ENCODE data around the gene DDX31.

Gene DDX31

GRCh38 chr9:132602207-132602606, 67.6 kb downstream of the DDX31 start:
- Histone ChIP-seq H3K36me3 (ENCODE audit: control insufficient read depth, low read length) (peaks cover 60% of the 10 kb centered on the region), H3K4me3 (ENCODE audit: low read length) (no peak overlapping the region), H3K4me1 (ENCODE audit: control insufficient read depth, low read length) (no peaks in the 10 kb centered on the region), H3K27me3 (ENCODE audit: control insufficient read depth, low read length) (no peaks in the 10 kb centered on the region), H4K20me1 (ENCODE audit: control insufficient read depth, insufficient read depth, low read depth, low read length) (0 out of 2 replicates have a peak, but pooled peaks cover 6% of the 10 kb centered on the region), H3K9me3 (ENCODE audit: control insufficient read depth, insufficient read depth, low read length) (no peaks in the 10 kb centered on the region), H3K79me2 (ENCODE audit: control insufficient read depth, low read length) (no peaks in the 10 kb centered on the region), H3K4me2 (ENCODE audit: low read length) (no peak overlapping the region), H3K27ac (ENCODE audit: low read depth, low read length) (no peak overlapping the region), H3K9me2 (replicated peaks; ENCODE audit: control insufficient read depth, low read length) (no peaks in the 10 kb centered on the region), H3F3A (ENCODE audit: control insufficient read depth, insufficient read depth) (no peaks in the 10 kb centered on the region)
- TF ChIP-seq CTCF (IDR thresholded peaks at IDR 0.05; ENCODE audit: low read depth, low read length, poor library complexity, severe bottlenecking) (no peak), EZH2phosphoT487 (IDR thresholded peaks at IDR 0.05; ENCODE audit: borderline replicate concordance, low read length) (no peak)

GRCh38 chr9:132600326-132600984, 69.3 kb downstream of the DDX31 start:
- 0 out of 2 replicates have a peak, but pooled peaks cover 6% of the 10 kb centered on the region for H4K20me1 ChIP-seq (ENCODE audit: control insufficient read depth, insufficient read depth, low read depth, low read length)

GRCh38 chr9:132597073-132597775, 72.6 kb downstream of the DDX31 start:
- H3K27ac ChIP-seq (ENCODE audit: low read depth, low read length) = no peak overlapping the region
- H3K79me2 ChIP-seq (ENCODE audit: control insufficient read depth, low read length) = no peaks in the 10 kb centered on the region
- no peaks in the 10 kb centered on the region for H3K4me1 ChIP-seq (ENCODE audit: control insufficient read depth, low read length)
- H3K4me3 ChIP-seq (ENCODE audit: low read length) = no peak overlapping the region
- H3F3A ChIP-seq (ENCODE audit: control insufficient read depth, insufficient read depth) = no peaks in the 10 kb centered on the region
- no peak overlapping the region for H3K4me2 ChIP-seq (ENCODE audit: low read length)
- no peaks in the 10 kb centered on the region for H3K9me3 ChIP-seq (ENCODE audit: control insufficient read depth, insufficient read depth, low read length)
- peaks cover 50% of the 10 kb centered on the region for H3K36me3 ChIP-seq (ENCODE audit: control insufficient read depth, low read length)
- H3K27me3 ChIP-seq (ENCODE audit: control insufficient read depth, low read length) = no peaks in the 10 kb centered on the region
- H3K9me2 ChIP-seq (replicated peaks; ENCODE audit: control insufficient read depth, low read length) = no peaks in the 10 kb centered on the region
- TF ChIP-seq CTCF (IDR thresholded peaks at IDR 0.05; ENCODE audit: low read depth, low read length, poor library complexity, severe bottlenecking) (no peak), EZH2phosphoT487 (IDR thresholded peaks at IDR 0.05; ENCODE audit: borderline replicate concordance, low read length) (no peak)
- 0 out of 2 replicates have a peak, but pooled peaks cover 6% of the 10 kb centered on the region for H4K20me1 ChIP-seq (ENCODE audit: control insufficient read depth, insufficient read depth, low read depth, low read length)

More at GRCh38 chr9:132600326-132600984, 69.3 kb downstream of the DDX31 start:
- Histone ChIP-seq H3K4me3 (ENCODE audit: low read length) (no peak overlapping the region), H3K27me3 (ENCODE audit: control insufficient read depth, low read length) (no peaks in the 10 kb centered on the region), H3K36me3 (ENCODE audit: control insufficient read depth, low read length) (peaks cover 51% of the 10 kb centered on the region), H3K9me3 (ENCODE audit: control insufficient read depth, insufficient read depth, low read length) (no peaks in the 10 kb centered on the region), H3K4me2 (ENCODE audit: low read length) (no peak overlapping the region), H3K27ac (ENCODE audit: low read depth, low read length) (no peak overlapping the region), H3K9me2 (replicated peaks; ENCODE audit: control insufficient read depth, low read length) (no peaks in the 10 kb centered on the region), H3F3A (ENCODE audit: control insufficient read depth, insufficient read depth) (no peaks in the 10 kb centered on the region), H3K4me1 (ENCODE audit: control insufficient read depth, low read length) (no peaks in the 10 kb centered on the region), H3K79me2 (ENCODE audit: control insufficient read depth, low read length) (no peaks in the 10 kb centered on the region)
- TF ChIP-seq EZH2phosphoT487 (IDR thresholded peaks at IDR 0.05; ENCODE audit: borderline replicate concordance, low read length) (no peak), CTCF (IDR thresholded peaks at IDR 0.05; ENCODE audit: low read depth, low read length, poor library complexity, severe bottlenecking) (no peak)

All from DOHH2 (cell line).